Measurements from ENCODE around the gene RGS9.

GRCh38 chr17:65195716-65196115, 58.5 kb downstream of the RGS9 start:
- no peak for TF ChIP-seq TARDBP (IDR thresholded peaks at IDR 0.05)
- TF ChIP-seq LEF1 (IDR thresholded peaks at IDR 0.05; ENCODE audit: borderline replicate concordance), result no peak
- TF ChIP-seq SP1 (IDR thresholded peaks at IDR 0.05), result no peak
- no peak for TF ChIP-seq CTBP1 (IDR thresholded peaks at IDR 0.05; ENCODE audit: borderline replicate concordance)

All from HEK293T (cell line).